B cell (primary cell): ENCODE measurements around the gene LRRC15. TPM values are rescaled to one million over a fixed set of nuclear protein-coding genes. Genes with fewer than 3 reads are reported as not detected.
A peak's percentile ranks its signal among the peaks of the same experiment; 100 is the strongest.

Source experiments
- ATAC-seq: fragments of 200-7000 bp; cut with Tn5 transposase; one replicate; pipeline ENCODE4 v1.10.0; 2021; ENCODE audit warnings: low read depth, mild to moderate bottlenecking, moderate number of reproducible peaks, moderate library complexity
- CTCF ChIA-PET: fragments of 350-600 bp; sonication (Branson Sonifier 250); formaldehyde crosslinking; loops from one replicate; lab custom pipeline; 2021; ENCODE audit warnings: antibody characterized with exemption, inconsistent platforms; lab: Charles Lee
- POLR2A ChIA-PET: fragments of 350-600 bp; sonication (Branson Sonifier 250); formaldehyde crosslinking; loops from one replicate; lab custom pipeline; 2021; ENCODE audit warnings: antibody characterized with exemption; lab: Charles Lee
- DNase-seq: peaks from one replicate; pipeline ENCODE4 v3.0.0; 2013
- H2AFZ ChIP-seq: 2 replicates; pipeline ENCODE4 v1.6.1; 2012; ENCODE audit warnings: mild to moderate bottlenecking, low read depth, low read length; ENCODE audit not compliant: insufficient read depth, poor library complexity, severe bottlenecking
- H3K27ac ChIP-seq, 2 donors: 1 replicate in 1 of 2; 2 replicates in 1 of 2; pipeline ENCODE4 v1.5.1; 2012 to 2013; ENCODE audit warnings: low read length in 2 of 2, mild to moderate bottlenecking in 2 of 2, moderate library complexity in 1 of 2
- H3K27me3 ChIP-seq, 4 experiments: fragments of 200-600 bp in 1 of 4; sonication (generic) in 1 of 4; replicated peaks in 1 of 4; 1 replicate in 2 of 4; 2 replicates in 2 of 4; pipeline versions ENCODE4 v1.6.1 to v1.7.0; 2013 to 2016; ENCODE audit warnings: low read length in 3 of 4, mild to moderate bottlenecking in 2 of 4, mixed read lengths in 1 of 4, moderate library complexity in 1 of 4; ENCODE audit not compliant: insufficient read depth in 4 of 4, control insufficient read depth in 3 of 4; ENCODE audit errors: control extremely low read depth in 1 of 4
- H3K36me3 ChIP-seq, 2 experiments: replicated peaks in 1 of 2; 1 replicate in 1 of 2; 2 replicates in 1 of 2; pipeline versions ENCODE4 v1.6.1 to v1.7.1; 2013; ENCODE audit warnings: low read length in 1 of 2; ENCODE audit not compliant: insufficient read depth in 2 of 2, control insufficient read depth in 1 of 2; ENCODE audit errors: control extremely low read depth in 1 of 2, extremely low read depth in 1 of 2
- H3K4me1 ChIP-seq, 2 donors: fragments of 200-600 bp in 1 of 2; sonication (generic) in 1 of 2; 1 replicate in 1 of 2; 2 replicates in 1 of 2; pipeline versions ENCODE4 v1.5.1 to v1.6.1; 2013 to 2017; ENCODE audit warnings: low read length in 2 of 2; ENCODE audit not compliant: control insufficient read depth in 2 of 2, insufficient read depth in 2 of 2
- H3K4me2 ChIP-seq: replicated peaks from 2 replicates; pipeline ENCODE3; 2012; ENCODE audit warnings: mild to moderate bottlenecking, low read depth, low read length; ENCODE audit not compliant: poor library complexity, severe bottlenecking
- H3K4me3 ChIP-seq, 5 experiments: fragments of 200-600 bp in 1 of 5; sonication (generic) in 1 of 5; 1 replicate in 3 of 5; 2 replicates in 2 of 5; pipeline versions ENCODE4 v1.5.1 to v1.7.0; 2011 to 2016; ENCODE audit warnings: low read length in 4 of 5, mild to moderate bottlenecking in 4 of 5, low read depth in 2 of 5, control low read depth in 1 of 5, moderate library complexity in 1 of 5; ENCODE audit not compliant: insufficient read depth in 1 of 5; ENCODE audit errors: control extremely low read depth in 1 of 5, extremely low read depth in 1 of 5
- H3K79me2 ChIP-seq: fragments of 200-600 bp; sonication (generic); one replicate; pipeline ENCODE4 v1.6.0; 2016; ENCODE audit warnings: low read length; ENCODE audit not compliant: control insufficient read depth, insufficient read depth
- H3K9ac ChIP-seq: fragments of 200-600 bp; sonication (generic); 2 replicates; pipeline ENCODE4 v1.6.1; 2017; ENCODE audit warnings: mild to moderate bottlenecking, low read length, moderate library complexity
- H3K9me3 ChIP-seq, 3 donors: one replicate each; pipeline versions ENCODE4 v1.6.1 to v1.7.1; 2013; ENCODE audit warnings: low read length in 2 of 3; ENCODE audit not compliant: control insufficient read depth in 2 of 3, insufficient read depth in 1 of 3; ENCODE audit errors: control extremely low read depth in 1 of 3
- H4K20me1 ChIP-seq: 2 replicates; pipeline ENCODE4 v1.6.0; 2012; ENCODE audit warnings: mild to moderate bottlenecking, low read length; ENCODE audit not compliant: insufficient read depth, control insufficient read depth, poor library complexity, severe bottlenecking
- H3K27ac Mint-ChIP-seq: one replicate; pipeline ENCODE4 v1.8.0; 2021; ENCODE audit warnings: mixed read lengths
- H3K27me3 Mint-ChIP-seq: one replicate; pipeline ENCODE4 v1.8.0; 2021; ENCODE audit warnings: mixed read lengths
- H3K4me1 Mint-ChIP-seq: one replicate; pipeline ENCODE4 v1.8.0; 2021; ENCODE audit warnings: mixed read lengths
- H3K4me3 Mint-ChIP-seq: one replicate; pipeline ENCODE4 v1.8.0; 2021; ENCODE audit warnings: mixed read lengths
- H3K9me3 Mint-ChIP-seq: one replicate; pipeline ENCODE4 v1.8.0; 2022; ENCODE audit warnings: mixed read lengths; ENCODE audit not compliant: insufficient read depth
- CTCF ChIP-seq: fragments of 200-600 bp; IDR thresholded peaks from one replicate; pipeline ENCODE4 v1.8.0; 2022; ENCODE audit warnings: antibody characterized with exemption, mild to moderate bottlenecking
- WGBS: methylation state at CpG from one replicate; pipeline ENCODE4 v1.1.5; 2013; ENCODE audit warnings: missing lambda C conversion rate; ENCODE audit not compliant: insufficient coverage; 5-methylcytosine and 5-hydroxymethylcytosine counted together
- intact Hi-C: fragments of 100-400 bp; cut with micrococcal nuclease; formaldehyde crosslinking; loops from one replicate; pipeline ENCODE4 v1.10.0; 2022
- polyA plus RNA-seq: library from polyadenylated mRNA; depleted of rRNA; stranded (reverse); fragments of >200 nt; gene quantifications from 2 replicates; pipeline ENCODE4 v1.2.3, GENCODE V29; 2012
- total RNA-seq, 2 donors: library from RNA; stranded (reverse); fragments of 120-200 nt in 1 of 2; gene quantifications; 1 replicate in 1 of 2; 2 replicates in 1 of 2; pipeline versions ENCODE4 v1.2.3 to v1.2.4, GENCODE V29; 2013 to 2022

The LRRC15 gene
- total and polyA plus RNA-seq, 2 donors (not counting 1 experiment from before 2014, with no cell fraction given), result not detected

DNA sequence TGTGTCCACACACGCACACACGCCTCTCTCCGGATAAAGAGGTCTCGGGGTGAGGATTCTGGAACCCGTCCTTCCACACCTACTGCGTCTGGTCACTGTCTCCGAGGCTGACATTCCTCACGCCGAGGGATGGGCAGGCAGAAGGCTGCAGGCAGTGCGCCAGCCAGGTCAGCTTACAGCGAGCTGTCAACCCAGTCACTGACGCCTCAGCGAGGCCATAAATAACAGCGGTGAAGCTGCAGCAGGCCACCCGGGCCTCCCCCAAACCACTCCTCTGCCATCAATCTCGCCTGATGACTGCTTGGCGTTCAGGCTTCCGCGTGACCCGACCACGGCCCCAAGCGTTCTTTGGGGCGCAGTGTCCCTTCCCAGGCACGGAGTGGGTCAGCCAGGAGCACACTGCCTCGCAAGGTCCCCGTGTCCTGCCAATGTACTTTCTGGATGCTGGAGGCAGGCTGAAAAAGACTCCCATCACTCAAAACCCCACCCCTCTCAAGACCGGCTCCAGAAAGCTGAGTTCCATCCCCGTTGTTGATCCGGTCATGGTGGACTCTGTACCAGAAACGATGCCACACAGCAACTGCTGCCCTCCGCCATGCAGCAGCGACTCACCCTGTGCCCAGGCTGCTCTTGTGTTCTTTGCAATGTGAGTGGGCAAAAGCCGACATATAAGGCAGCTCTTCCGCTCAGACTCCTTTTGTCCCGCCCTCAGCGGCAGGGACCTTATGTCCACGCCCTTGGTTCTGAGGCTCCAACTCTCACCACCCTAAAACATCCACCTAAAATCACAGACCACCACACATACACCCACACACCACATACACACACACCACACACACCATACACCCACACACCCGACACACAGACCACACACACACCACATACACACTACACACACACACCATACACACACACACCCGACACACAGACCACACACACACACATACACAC is 45.5 kb downstream of the LRRC15 start:
- DNase-seq, result peak; percentile 66
- peak overlapping the region in 4 of 5 experiments; percentile 12 to 42 (median 16) for H3K4me3 ChIP-seq

More for the DNA sequence above, 45.5 kb downstream of the LRRC15 start:
- ATAC-seq, result peak; percentile 79
- Mint-ChIP-seq H3K4me1 (peaks cover 3% of the 10 kb centered on the region), H3K27me3 (peaks cover 24% of the 10 kb centered on the region), H3K4me3 (no peak overlapping the region), H3K9me3 (no peaks in the 10 kb centered on the region), H3K27ac (no peak overlapping the region)
- Histone ChIP-seq H3K27ac (no peak overlapping the region), H3K4me1 (peaks cover 10 to 11% of the 10 kb centered on the region in 2 donors), H3K9ac (peak overlapping the region; percentile 46), H2AFZ (peak overlapping the region; percentile 61), H3K9me3 (peaks cover 0 to 31% (median 5%) of the 10 kb centered on the region in 3 donors), H4K20me1 (no peaks in the 10 kb centered on the region), H3K27me3 (peaks cover 0 to 19% (median 0%) of the 10 kb centered on the region in 4 experiments), H3K36me3 (no peaks in the 10 kb centered on the region), H3K4me2 (peak overlapping the region; percentile 76), H3K79me2 (no peaks in the 10 kb centered on the region)
- WGBS, result 18% methylated on average over 39 of the region's 39 CpGs
- intact Hi-C loops, result no loop called here
- CTCF ChIA-PET, result interaction anchor here (1.4 to 2.1 kb wide), 2 partner anchors 8 to 10 kb away, joined by 4 to 8 read pairs; no protein-coding TSS in a partner anchor
- no peak for TF ChIP-seq CTCF
- POLR2A ChIA-PET, result no interaction called here
